ENCODE results near the gene ACKR2.

Gene ACKR2

GRCh38 chr3:42905740-42906069 lies 96.5 kb downstream of the ACKR2 start (continued):
- no peak for TF ChIP-seq ZNF747 (tag by site-specific recombination; IDR thresholded peaks at IDR 0.05)
- TF ChIP-seq, protein P1, sequence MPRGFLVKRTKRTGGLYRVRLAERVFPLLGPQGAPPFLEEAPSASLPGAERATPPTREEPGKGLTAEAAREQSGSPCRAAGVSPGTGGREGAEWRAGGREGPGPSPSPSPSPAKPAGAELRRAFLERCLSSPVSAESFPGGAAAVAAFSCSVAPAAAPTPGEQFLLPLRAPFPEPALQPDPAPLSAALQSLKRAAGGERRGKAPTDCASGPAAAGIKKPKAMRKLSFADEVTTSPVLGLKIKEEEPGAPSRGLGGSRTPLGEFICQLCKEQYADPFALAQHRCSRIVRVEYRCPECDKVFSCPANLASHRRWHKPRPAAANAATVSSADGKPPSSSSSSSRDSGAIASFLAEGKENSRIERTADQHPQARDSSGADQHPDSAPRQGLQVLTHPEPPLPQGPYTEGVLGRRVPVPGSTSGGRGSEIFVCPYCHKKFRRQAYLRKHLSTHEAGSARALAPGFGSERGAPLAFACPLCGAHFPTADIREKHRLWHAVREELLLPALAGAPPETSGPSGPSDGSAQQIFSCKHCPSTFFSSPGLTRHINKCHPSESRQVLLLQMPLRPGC (tag by site-specific recombination; IDR thresholded peaks at IDR 0.05) = no peak

- H3K36me3 ChIP-seq (ENCODE audit: control insufficient read depth in 2 of 2, insufficient read depth in 1 of 2, low read length in 2 of 2) = no peaks in the 10 kb centered on the region
- ChIA-PET CTCF (interaction anchor here (0.7 kb wide), 1 partner anchor 86 kb away, joined by 3 read pairs; no protein-coding TSS in a partner anchor), POLR2A (no interaction called here)
- TF ChIP-seq, protein P2, sequence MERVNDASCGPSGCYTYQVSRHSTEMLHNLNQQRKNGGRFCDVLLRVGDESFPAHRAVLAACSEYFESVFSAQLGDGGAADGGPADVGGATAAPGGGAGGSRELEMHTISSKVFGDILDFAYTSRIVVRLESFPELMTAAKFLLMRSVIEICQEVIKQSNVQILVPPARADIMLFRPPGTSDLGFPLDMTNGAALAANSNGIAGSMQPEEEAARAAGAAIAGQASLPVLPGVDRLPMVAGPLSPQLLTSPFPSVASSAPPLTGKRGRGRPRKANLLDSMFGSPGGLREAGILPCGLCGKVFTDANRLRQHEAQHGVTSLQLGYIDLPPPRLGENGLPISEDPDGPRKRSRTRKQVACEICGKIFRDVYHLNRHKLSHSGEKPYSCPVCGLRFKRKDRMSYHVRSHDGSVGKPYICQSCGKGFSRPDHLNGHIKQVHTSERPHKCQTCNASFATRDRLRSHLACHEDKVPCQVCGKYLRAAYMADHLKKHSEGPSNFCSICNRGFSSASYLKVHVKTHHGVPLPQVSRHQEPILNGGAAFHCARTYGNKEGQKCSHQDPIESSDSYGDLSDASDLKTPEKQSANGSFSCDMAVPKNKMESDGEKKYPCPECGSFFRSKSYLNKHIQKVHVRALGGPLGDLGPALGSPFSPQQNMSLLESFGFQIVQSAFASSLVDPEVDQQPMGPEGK (tag by site-specific recombination; IDR thresholded peaks at IDR 0.05) = no peak
- TF ChIP-seq ZSCAN16 (tag by site-specific recombination; IDR thresholded peaks at IDR 0.05) = no peak
- TF ChIP-seq ZNF610 (tag by site-specific recombination; IDR thresholded peaks at IDR 0.05; ENCODE audit: borderline replicate concordance) = no peak
- TF ChIP-seq, protein P3, sequence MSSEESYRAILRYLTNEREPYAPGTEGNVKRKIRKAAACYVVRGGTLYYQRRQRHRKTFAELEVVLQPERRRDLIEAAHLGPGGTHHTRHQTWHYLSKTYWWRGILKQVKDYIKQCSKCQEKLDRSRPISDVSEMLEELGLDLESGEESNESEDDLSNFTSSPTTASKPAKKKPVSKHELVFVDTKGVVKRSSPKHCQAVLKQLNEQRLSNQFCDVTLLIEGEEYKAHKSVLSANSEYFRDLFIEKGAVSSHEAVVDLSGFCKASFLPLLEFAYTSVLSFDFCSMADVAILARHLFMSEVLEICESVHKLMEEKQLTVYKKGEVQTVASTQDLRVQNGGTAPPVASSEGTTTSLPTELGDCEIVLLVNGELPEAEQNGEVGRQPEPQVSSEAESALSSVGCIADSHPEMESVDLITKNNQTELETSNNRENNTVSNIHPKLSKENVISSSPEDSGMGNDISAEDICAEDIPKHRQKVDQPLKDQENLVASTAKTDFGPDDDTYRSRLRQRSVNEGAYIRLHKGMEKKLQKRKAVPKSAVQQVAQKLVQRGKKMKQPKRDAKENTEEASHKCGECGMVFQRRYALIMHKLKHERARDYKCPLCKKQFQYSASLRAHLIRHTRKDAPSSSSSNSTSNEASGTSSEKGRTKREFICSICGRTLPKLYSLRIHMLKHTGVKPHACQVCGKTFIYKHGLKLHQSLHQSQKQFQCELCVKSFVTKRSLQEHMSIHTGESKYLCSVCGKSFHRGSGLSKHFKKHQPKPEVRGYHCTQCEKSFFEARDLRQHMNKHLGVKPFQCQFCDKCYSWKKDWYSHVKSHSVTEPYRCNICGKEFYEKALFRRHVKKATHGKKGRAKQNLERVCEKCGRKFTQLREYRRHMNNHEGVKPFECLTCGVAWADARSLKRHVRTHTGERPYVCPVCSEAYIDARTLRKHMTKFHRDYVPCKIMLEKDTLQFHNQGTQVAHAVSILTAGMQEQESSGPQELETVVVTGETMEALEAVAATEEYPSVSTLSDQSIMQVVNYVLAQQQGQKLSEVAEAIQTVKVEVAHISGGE (tag by site-specific recombination; conservative IDR thresholded peaks at IDR 0.05; ENCODE audit: low read depth) = no peak
- no peak for TF ChIP-seq SP7 (tag by site-specific recombination; IDR thresholded peaks at IDR 0.05)
- no peak for TF ChIP-seq AEBP2 (tag by site-specific recombination; IDR thresholded peaks at IDR 0.05; ENCODE audit: borderline replicate concordance)
- no peak for TF ChIP-seq ZNF354C (tag by site-specific recombination; IDR thresholded peaks at IDR 0.05; ENCODE audit: borderline replicate concordance, low read depth)
- no peak for TF ChIP-seq GFI1B (tag by site-specific recombination; IDR thresholded peaks at IDR 0.05)
- TF ChIP-seq TRIM28 (IDR thresholded peaks at IDR 0.05; ENCODE audit: borderline replicate concordance, low read length) = no peak
- no peak for TF ChIP-seq PRDM2 (tag by site-specific recombination; IDR thresholded peaks at IDR 0.05; ENCODE audit: borderline replicate concordance)
- no peaks in the 10 kb centered on the region for H3K4me1 ChIP-seq (ENCODE audit: control insufficient read depth, insufficient read depth, low read length)
- no peak within 1 kb of the TSS for H3K27ac ChIP-seq (ENCODE audit: extremely low read depth, low read depth, low read length)
- no peaks in the 10 kb centered on the region for H3K9me3 ChIP-seq (ENCODE audit: control insufficient read depth, insufficient read depth, low read depth, low read length)
- no peak within 1 kb of the TSS for H3K4me3 ChIP-seq (ENCODE audit: low read depth, low read length)
These were observed 97.0 kb downstream of the ACKR2 start, which contains the start of gene ZNF662 for GRCh38 chr3:42906070-42906847. ZNF662 (plus strand) TSS chr3:42906142; CDS start chr3:42908115, 1,973 bp downstream.

Measured in HEK293 (cell line).